ENCODE results near the gene SELENOI. TPM values are rescaled to one million over a fixed set of nuclear protein-coding genes. Genes with fewer than 3 reads are reported as not detected.

Gene SELENOI
- total and polyA plus RNA-seq, 2 of the 4 experiments (the other 2 are of a cell fraction) = 5.1 to 25.1 TPM

- Histone ChIP-seq H3K18ac (ENCODE audit: low read depth, low read length) (no peak overlapping the region), H4K5ac (ENCODE audit: low read depth, low read length) (no peak overlapping the region), H3K14ac (replicated peaks; ENCODE audit: low read depth, low read length) (no peak overlapping the region), H2BK5ac (ENCODE audit: low read depth, low read length, poor library complexity, severe bottlenecking) (no peak overlapping the region), H4K20me1 (ENCODE audit: insufficient read depth, low read length) (no peaks in the 10 kb centered on the region), H3K27ac (ENCODE audit: insufficient read depth, low read length) (no peak overlapping the region), H3K4me1 (ENCODE audit: control insufficient read depth, insufficient read depth, low read length) (no peaks in the 10 kb centered on the region), H3K56ac (ENCODE audit: extremely low read depth, insufficient read depth, low read length) (no peak overlapping the region), H2BK20ac (ENCODE audit: low read depth, low read length) (no peak overlapping the region), H3K36me3 (ENCODE audit: control insufficient read depth, insufficient read depth, low read length) (no peaks in the 10 kb centered on the region), H3K4me3 (ENCODE audit: insufficient read depth, low read depth, low read length) (no peak overlapping the region), H2BK120ac (ENCODE audit: low read depth, low read length) (no peak overlapping the region), H3K9ac (ENCODE audit: low read depth, low read length) (no peak overlapping the region), H3K9me3 (ENCODE audit: control insufficient read depth, insufficient read depth, low read length) (no peaks in the 10 kb centered on the region), H3K79me1 (ENCODE audit: low read depth in 1 of 2, low read length in 2 of 2) (no peaks in the 10 kb centered on the region), H3K4me2 (ENCODE audit: low read depth, low read length) (no peak overlapping the region), H2AK9ac (replicated peaks; ENCODE audit: low read depth, low read length, poor library complexity) (no peak overlapping the region), H4K91ac (ENCODE audit: insufficient read depth, low read depth, low read length) (no peak overlapping the region), H2BK15ac (ENCODE audit: low read depth, low read length) (no peak overlapping the region), H3K9me1 (ENCODE audit: insufficient read depth, low read length) (no peaks in the 10 kb centered on the region), H2AK5ac (ENCODE audit: low read depth, low read length) (no peak overlapping the region), H3K4ac (ENCODE audit: low read depth, low read length) (no peak overlapping the region), H2AFZ (replicated peaks; ENCODE audit: low read length, poor library complexity) (no peak overlapping the region), H4K8ac (ENCODE audit: low read depth in 2 of 2, low read length in 2 of 2) (no peak overlapping the region), H3K23ac (ENCODE audit: low read depth, low read length) (no peak overlapping the region), H3K27me3 (ENCODE audit: control insufficient read depth, insufficient read depth, low read length) (peaks cover 30% of the 10 kb centered on the region)
- DNase-seq (no peak), ATAC-seq (ENCODE audit: low read depth) (no peak)
- WGBS, 2 experiments (ENCODE audit: extremely low coverage in 2 of 2, insufficient read length in 1 of 2) = 54% methylated on average over 5 of the region's 5 CpGs; no CpG with 5 or more reads in 1 of the 2 experiments
- CTCF ChIA-PET = no interaction called here
- TF ChIP-seq RAD21 (IDR thresholded peaks at IDR 0.05; ENCODE audit: low read length) (no peak), RCOR1 (IDR thresholded peaks at IDR 0.05; ENCODE audit: insufficient replicate concordance, low read length) (no peak), MAFK (IDR thresholded peaks at IDR 0.05; ENCODE audit: low read depth, low read length) (no peak), USF2 (IDR thresholded peaks at IDR 0.05; ENCODE audit: low read depth, low read length) (no peak), FOS (IDR thresholded peaks at IDR 0.05; ENCODE audit: low read depth, low read length) (no peak), CEBPB (IDR thresholded peaks at IDR 0.05; ENCODE audit: low read depth, low read length) (no peak), RFX5 (IDR thresholded peaks at IDR 0.05; ENCODE audit: low read depth, low read length) (no peak), CTCF (conservative IDR thresholded peaks at IDR 0.05; ENCODE audit: low read depth, low read length) (no peak), BHLHE40 (IDR thresholded peaks at IDR 0.05; ENCODE audit: low read depth, low read length) (no peak), NFE2L2 (IDR thresholded peaks at IDR 0.05; ENCODE audit: low read depth, low read length) (no peak), CHD1 (IDR thresholded peaks at IDR 0.05; ENCODE audit: low read depth, low read length) (no peak), MAZ (IDR thresholded peaks at IDR 0.05; ENCODE audit: borderline replicate concordance, low read depth, low read length) (no peak), SMC3 (IDR thresholded peaks at IDR 0.05; ENCODE audit: low read depth, low read length) (no peak), MXI1 (IDR thresholded peaks at IDR 0.05; ENCODE audit: borderline replicate concordance, low read depth, low read length) (no peak), POLR2A (IDR thresholded peaks at IDR 0.05; ENCODE audit: low read depth, low read length) (no peak)
- POLR2A ChIA-PET (ENCODE audit: unreplicated experiment) = no interaction called here
- intact Hi-C loops (cut with micrococcal nuclease) = no loop called here
- no TSS peak for BruUV-seq (replicated peaks)
- in situ Hi-C loops (cut with MboI; ENCODE audit: low sequenced_read_pairs) = no loop called here
- dilution Hi-C loops (cut with HindIII; ENCODE audit: low sequenced_read_pairs, unreplicated experiment) = no loop called here
These were observed 93.0 kb downstream of the SELENOI start for GRCh38 chr2:26438926-26439325.
